ENCODE data around the gene KCNIP4. TPM values are rescaled to one million over a fixed set of nuclear protein-coding genes. Genes with fewer than 3 reads are reported as not detected.

The KCNIP4 gene
- total and polyA plus RNA-seq, 10 donors, result not detected

- Histone ChIP-seq H3K27me3 (replicated peaks in 1 of 7) (no peaks in the 10 kb centered on the region), H3K4me1 (no peaks in the 10 kb centered on the region), H3K27ac (no peak overlapping the region), H3K36me3 (no peaks in the 10 kb centered on the region), H3K9me3 (peaks cover 0 to 20% (median 5%) of the 10 kb centered on the region in 8 donors), H3K4me3 (no peak overlapping the region)
- no peak for DNase-seq
- TF ChIP-seq POLR2AphosphoS5 (IDR thresholded peaks at IDR 0.05), result no peak
- TF ChIP-seq POLR2A (IDR thresholded peaks at IDR 0.05), result no peak
- TF ChIP-seq, protein P1, sequence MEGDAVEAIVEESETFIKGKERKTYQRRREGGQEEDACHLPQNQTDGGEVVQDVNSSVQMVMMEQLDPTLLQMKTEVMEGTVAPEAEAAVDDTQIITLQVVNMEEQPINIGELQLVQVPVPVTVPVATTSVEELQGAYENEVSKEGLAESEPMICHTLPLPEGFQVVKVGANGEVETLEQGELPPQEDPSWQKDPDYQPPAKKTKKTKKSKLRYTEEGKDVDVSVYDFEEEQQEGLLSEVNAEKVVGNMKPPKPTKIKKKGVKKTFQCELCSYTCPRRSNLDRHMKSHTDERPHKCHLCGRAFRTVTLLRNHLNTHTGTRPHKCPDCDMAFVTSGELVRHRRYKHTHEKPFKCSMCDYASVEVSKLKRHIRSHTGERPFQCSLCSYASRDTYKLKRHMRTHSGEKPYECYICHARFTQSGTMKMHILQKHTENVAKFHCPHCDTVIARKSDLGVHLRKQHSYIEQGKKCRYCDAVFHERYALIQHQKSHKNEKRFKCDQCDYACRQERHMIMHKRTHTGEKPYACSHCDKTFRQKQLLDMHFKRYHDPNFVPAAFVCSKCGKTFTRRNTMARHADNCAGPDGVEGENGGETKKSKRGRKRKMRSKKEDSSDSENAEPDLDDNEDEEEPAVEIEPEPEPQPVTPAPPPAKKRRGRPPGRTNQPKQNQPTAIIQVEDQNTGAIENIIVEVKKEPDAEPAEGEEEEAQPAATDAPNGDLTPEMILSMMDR (IDR thresholded peaks at IDR 0.05 in 8 of 11, conservative IDR thresholded peaks at IDR 0.05 in 3 of 11), result no peak
- intact Hi-C loops (cut with DNase I; ENCODE audit: low total_unique reads), result no loop called here
- 70 to 85% (median 80%) methylated on average over 1 of the region's 1 CpG for WGBS, 5 donors
These were observed 850.7 kb downstream of the KCNIP4 start for GRCh38 chr4:21097865-21098264.

DNA sequence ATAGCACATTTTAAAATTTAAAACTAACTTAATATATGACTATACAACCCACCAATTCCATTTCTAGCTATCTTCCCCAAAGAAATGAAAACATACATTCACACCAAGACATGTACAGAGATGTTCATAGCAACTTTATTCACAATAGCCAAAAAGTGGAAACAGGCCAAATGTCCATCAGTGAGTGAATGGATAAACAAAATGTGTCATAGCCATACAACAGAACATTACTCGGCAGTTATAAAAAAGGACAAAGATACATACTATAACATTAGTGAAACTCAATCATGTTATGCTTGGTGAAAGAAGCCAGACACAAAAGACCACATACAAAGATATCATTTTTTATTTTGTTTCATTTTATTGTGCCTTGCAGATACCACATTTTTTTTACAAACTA, 851.5 kb downstream of the KCNIP4 start:
- TF ChIP-seq POLR2AphosphoS5 (IDR thresholded peaks at IDR 0.05), result no peak
- TF ChIP-seq, protein P1 (IDR thresholded peaks at IDR 0.05 in 8 of 11, conservative IDR thresholded peaks at IDR 0.05 in 3 of 11), result no peak
- no peak for TF ChIP-seq POLR2A (IDR thresholded peaks at IDR 0.05)
- intact Hi-C loops (cut with DNase I; ENCODE audit: low total_unique reads), result no loop called here
- no peak overlapping the region for H3K4me3 ChIP-seq
- DNase-seq, result no peak
- H3K27me3 ChIP-seq (replicated peaks in 1 of 7), result no peaks in the 10 kb centered on the region
- H3K36me3 ChIP-seq, result no peaks in the 10 kb centered on the region
- peaks cover 0 to 20% (median 5%) of the 10 kb centered on the region in 8 donors for H3K9me3 ChIP-seq
- no peaks in the 10 kb centered on the region for H3K4me1 ChIP-seq
- WGBS, 5 donors, result 0 to 50% (median 0%) methylated on average over 1 of the region's 1 CpG
- no peak overlapping the region for H3K27ac ChIP-seq

- no peak overlapping the region for H3K27ac ChIP-seq
- TF ChIP-seq POLR2AphosphoS5 (IDR thresholded peaks at IDR 0.05), result no peak
- TF ChIP-seq POLR2A (IDR thresholded peaks at IDR 0.05), result no peak
- TF ChIP-seq, protein P1 (IDR thresholded peaks at IDR 0.05 in 8 of 11, conservative IDR thresholded peaks at IDR 0.05 in 3 of 11), result no peak
- H3K9me3 ChIP-seq, result peaks cover 0 to 10% (median 0%) of the 10 kb centered on the region in 8 donors
- intact Hi-C loops (cut with DNase I; ENCODE audit: low total_unique reads), result no loop called here
- no peaks in the 10 kb centered on the region for H3K27me3 ChIP-seq (replicated peaks in 1 of 7)
- H3K4me3 ChIP-seq, result no peak overlapping the region
- H3K4me1 ChIP-seq, result no peaks in the 10 kb centered on the region
- no peaks in the 10 kb centered on the region for H3K36me3 ChIP-seq
- DNase-seq, result no peak
- WGBS, 5 donors, result 85 to 92% (median 89%) methylated on average over 1 of the region's 1 CpG
These were observed 856.0 kb downstream of the KCNIP4 start for GRCh38 chr4:21092531-21092930.

DNA sequence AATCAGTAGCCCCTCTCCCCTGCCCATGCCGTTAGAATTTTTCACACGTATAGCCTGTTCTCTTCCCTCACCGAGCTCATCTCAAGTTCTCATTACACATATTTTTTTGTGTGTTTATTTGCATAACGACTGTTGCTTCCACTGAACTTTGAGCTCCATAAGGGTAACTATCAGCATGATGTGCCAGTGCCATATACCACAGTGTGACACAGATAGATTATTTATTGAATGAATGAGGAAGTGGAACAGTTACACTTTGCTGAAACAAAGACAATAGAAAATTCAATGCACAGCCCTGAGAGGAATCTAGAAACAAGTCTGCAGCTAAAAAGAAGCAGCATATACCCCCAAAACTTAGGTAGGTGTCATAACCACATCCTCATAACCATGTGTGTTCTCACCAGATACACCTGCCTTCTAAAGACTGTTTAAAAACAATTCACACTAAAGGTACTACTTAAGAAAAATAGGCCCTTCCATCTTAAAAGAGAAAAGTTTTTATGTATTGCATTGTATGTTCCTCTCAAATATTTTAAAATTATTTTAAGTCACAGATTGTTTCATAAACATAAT, 858.4 kb downstream of the KCNIP4 start:
- DNase-seq, result no peak
- no peak for TF ChIP-seq POLR2A (IDR thresholded peaks at IDR 0.05)
- no peak for TF ChIP-seq POLR2AphosphoS5 (IDR thresholded peaks at IDR 0.05)
- TF ChIP-seq, protein P1 (IDR thresholded peaks at IDR 0.05 in 8 of 11, conservative IDR thresholded peaks at IDR 0.05 in 3 of 11), result no peak
- H3K9me3 ChIP-seq, result peaks cover 0 to 16% (median 0%) of the 10 kb centered on the region in 8 donors
- no peaks in the 10 kb centered on the region for H3K27me3 ChIP-seq (replicated peaks in 1 of 7)
- no peak overlapping the region for H3K27ac ChIP-seq
- H3K4me3 ChIP-seq, result no peak overlapping the region
- no peaks in the 10 kb centered on the region for H3K4me1 ChIP-seq
- intact Hi-C loops (cut with DNase I; ENCODE audit: low total_unique reads), result no loop called here
- 21 to 43% (median 40%) methylated on average over 4 of the region's 4 CpGs for WGBS, 5 donors
- no peaks in the 10 kb centered on the region for H3K36me3 ChIP-seq
